Activated naive CD4-positive, alpha-beta T cell treated with Interleukin-2 at 50 U/mL for 16 hours (primary cell): ENCODE measurements around the gene STYX.
"Not testable (repeated sequence)": the region's sequence is repeated elsewhere in the genome, so short reads cannot be mapped to it uniquely, and the experiment has no call there.

Experiments
- DNase-seq: peaks from one replicate; pipeline ENCODE4 v3.0.0-alpha.2; 2020

STYX gene

DNA sequence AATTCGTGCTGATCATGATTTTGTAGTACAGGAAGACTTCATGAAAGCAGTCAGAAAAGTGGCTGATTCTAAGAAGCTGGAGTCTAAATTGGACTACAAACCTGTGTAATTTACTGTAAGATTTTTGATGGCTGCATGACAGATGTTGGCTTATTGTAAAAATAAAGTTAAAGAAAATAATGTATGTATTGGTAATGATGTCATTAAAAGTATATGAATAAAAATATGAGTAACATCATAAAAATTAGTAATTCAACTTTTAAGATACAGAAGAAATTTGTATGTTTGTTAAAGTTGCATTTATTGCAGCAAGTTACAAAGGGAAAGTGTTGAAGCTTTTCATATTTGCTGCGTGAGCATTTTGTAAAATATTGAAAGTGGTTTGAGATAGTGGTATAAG lies 2.5 kb upstream of the STYX start:
- not testable (repeated sequence) for DNase-seq

DNA sequence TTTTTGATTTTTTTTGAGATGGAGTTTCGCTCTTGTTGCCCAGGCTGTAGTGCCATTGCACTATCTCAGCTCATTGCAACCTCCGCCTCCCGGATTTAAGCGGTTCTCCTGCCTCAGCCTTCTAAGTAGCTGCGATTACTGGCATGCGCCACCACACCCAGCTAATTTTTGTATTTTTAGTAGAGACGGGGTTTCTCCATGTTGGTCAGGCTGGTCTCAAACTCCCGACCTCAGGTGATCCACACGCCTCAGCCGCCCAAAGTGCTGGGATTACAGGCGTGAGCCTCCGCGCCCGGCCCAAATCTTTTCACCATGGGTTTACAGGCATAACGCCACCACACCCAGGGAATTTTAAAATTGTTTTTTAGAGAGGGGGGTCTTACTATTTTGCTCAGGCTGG lies 931 bp upstream of the STYX start:
- not testable (repeated sequence) for DNase-seq

DNA sequence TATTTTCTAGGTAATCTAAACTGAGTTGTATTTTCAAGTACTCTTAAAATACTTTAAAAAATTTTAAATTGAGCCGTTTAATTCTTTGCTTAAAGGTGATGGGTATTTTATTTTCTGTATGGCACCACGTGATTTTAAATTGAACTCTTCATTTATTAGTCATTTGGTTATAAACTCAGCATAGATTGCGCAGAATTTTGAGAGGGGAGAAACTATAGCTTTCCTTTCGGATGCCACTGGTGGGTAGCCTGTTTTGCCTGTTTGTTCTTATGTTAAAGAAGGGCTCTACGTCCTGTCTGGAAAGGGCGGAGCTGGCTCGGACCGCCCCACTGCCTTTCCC lies 411 bp upstream of the STYX start:
- no peak for DNase-seq

DNA sequence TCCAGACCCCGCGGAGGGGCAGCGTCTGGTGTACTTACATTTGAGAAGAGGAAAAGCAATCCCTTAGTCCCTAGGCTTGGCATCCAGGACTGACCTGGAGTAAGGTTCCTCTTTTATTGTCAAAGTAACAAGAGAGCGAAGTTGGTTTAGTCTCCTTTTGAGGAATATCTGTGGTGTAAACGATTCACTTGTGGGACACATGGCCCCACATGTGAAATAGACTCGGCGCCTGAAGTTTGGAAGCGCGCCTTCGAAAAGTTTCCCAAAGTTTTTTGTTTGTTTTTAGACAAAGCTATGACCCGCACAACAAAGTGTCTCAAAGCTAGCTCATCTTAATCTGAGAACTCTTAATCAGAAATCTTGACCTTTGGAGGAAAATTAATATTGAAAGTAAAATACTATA lies 744 bp downstream of the STYX start:
- DNase-seq: no peak

DNA sequence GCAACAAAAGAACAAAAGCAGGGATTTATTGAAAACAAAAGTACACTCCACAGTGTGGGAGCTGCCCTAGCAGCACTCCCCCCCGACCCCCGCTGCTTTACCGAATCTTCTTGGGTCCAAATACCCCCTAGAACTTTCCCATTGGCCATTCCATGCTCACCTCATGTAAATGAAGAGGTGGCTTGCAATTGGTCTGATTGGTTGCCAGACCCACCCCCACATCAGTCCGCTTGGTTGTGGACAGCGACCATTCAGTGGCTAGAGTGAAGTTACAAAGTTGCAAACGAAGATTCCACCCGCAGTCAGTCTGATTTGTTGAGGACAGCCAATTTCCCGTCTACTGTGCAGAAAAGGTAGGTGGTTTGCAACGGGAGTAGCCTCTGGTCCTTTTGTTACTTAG lies 3.9 kb downstream of the STYX start:
- no peak for DNase-seq

DNA sequence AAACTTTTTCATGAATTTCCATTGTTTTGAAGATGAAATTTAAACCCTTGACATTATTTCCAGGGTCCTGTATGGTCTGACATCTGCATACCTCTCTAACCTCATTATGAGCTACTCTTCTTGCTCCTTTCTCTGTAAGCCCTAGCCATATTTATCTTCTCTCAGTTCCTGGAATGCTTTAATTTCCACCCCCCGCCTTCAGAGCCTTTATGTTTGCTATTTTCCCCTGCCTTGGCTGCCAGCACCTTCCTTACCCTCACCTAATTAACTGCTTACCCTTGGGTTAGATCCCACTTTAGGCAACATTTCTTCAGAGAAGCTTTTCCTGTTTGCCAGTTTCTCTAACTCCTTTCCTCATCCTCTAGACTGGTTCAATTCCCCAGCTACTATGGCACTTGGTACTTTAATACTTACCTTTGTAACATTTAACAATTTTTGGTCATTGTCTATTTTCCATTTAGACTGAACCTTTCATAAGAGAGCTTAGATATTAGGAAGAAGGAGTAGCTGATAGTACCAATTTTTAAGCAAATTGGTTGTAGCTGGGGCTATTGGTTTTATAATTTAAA lies 6.0 kb downstream of the STYX start:
- no peak for DNase-seq

DNA sequence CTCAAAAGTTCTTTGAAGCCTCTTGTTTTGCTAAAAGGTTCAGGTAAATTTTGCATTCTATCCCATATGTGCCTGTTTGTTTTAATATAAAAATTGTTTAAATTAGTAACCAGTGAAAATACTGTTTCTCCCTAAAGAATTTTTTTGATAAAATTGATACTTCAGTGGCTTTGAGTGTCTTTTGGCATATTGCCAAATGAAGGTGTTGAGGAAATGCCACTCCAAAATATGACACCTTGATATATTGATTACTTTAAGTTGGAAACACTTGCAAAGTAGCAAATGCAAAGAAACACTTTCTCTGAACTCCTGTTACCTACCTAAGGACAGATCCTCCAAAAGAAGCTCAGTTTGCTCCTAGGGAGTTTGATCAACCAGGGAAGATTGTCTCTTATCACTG lies 8.4 kb downstream of the STYX start:
- DNase-seq: no peak

DNA sequence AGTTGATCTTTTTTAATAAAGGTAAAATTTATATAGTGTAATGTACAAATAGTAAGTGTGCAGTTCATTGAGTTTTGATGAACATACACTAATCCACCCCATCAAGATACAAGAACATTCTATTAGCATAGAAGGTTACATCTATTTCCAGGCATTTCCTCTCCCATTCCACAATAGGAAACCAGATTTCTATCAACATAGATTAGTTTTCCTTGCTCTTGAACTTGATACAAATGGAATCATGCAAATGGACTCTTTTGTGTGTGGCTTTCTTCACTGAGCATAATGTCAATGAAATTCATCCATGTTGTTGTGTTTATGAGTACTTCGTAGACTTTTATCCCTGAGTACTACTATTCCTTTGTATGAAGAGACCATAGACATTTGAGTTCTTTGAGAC lies 10.8 kb downstream of the STYX start:
- no peak for DNase-seq

DNA sequence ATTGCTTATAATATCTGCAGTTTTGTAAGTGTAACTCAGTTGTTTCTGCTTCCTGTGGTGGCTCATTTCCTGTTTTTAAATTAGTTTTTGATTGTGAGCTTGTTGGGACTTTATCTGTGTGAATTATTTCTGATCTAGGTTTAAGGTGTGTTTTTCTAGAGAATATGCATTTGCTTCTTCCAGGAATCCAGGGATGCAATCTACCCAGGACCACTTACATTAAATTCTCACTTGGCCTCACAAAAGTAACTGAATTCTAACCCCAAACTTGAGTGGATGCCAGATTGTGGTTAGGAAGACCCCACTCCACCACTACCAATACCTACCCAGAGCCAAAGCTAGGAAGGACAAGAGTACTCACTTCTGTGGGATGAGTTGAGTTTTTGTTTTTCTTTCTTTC lies 11.9 kb downstream of the STYX start:
- DNase-seq: no peak

DNA sequence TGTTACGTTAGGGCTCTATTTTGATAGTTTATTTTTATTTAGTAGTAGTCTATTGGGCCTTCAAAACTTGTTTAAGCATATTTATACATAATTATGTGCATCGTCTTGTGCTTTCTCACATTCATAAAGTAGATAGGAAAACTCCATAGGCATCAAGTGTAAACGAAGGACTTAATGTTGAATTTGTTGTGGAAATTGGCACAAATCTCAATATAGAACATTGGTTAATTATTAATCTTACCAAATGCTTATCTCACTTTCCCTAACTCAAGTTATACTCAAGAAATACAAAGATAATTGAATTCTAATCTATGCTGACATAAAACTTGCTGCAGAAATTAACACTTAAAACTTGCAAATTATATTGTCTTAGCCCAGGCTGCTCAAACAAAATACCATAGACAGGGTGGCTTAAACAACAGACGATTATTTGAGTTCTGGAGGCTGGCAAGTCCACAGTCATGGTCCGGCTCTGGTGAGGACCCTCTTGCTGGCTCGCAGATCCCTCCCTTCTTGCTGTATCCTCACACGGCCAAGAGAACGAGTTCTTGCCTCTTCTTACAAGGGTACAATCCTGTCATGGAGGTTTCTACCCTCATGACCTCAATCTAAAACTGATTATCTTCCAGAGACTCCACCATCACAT lies 18.8 kb downstream of the STYX start:
- DNase-seq: no peak

DNA sequence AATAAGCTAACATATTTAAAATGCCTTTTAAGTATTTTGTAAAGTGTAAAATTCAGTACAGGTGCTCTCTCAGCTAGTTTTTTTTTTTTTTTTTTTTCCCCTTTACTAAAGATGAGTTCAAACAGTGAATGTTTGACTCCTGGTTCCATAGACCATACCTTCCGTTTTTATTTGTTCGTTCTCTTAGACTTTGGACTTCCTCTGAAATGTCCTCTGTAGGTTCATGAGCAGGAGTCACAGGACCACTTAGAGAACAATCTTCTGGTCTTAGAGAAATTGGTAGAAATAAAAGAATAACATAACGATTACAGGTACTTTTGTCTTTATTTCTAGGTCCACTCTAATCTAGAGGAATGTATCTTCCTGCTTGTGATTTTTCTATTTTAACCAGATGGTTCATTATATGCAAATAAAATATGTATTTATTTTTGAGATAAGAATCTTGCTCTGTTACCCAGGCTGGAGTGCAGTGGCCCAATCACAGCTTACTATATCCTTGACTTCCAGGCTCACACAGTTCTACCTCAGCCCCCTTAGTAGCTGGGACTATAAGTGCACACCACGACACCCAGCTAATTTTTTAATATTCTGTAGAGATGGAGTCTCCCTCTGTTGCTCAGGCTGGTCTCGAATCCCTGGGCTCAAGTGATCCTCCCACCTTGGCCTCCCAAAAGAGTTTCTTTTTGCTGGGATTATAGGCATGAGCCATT lies 25.8 kb downstream of the STYX start:
- no peak for DNase-seq

DNA sequence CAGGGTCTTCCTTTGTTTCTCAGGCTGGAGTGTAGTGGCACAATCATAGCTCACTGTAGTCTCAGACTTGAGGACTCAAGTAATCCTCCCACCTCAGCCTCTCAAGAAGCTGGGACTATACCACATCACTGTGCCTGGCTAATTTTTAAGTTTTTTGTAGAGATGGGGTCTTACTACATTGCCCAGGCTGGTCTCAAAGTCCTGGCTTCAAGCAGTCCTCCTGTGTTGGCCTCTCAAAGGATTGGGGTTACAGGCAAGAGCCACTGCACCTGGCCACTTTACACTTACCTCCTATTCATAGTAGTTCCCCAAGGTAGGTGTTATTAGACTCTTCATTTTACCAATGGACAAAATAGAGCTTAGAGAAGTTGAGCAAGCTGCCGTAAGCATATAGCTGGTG lies 29.2 kb downstream of the STYX start:
- no peak for DNase-seq

DNA sequence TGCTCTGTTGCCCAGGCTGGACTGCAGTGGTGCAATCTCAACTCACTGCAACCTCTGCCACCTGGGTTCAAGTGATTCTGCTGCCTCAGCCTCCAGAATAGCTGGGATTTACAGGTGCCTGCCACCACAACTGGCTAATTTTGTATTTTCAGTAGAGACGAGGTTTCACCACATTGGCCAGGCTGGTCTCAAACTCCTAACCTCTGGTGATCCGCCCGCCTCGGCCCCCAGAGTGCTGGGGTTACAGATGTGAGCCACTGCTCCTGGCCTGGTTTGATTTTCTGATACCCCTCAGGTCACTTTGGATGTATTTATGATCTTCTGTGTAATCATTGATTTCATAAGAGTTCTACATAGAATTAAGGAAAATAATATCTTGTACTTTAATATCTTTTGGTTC lies 33.0 kb downstream of the STYX start:
- not testable (repeated sequence) for DNase-seq

DNA sequence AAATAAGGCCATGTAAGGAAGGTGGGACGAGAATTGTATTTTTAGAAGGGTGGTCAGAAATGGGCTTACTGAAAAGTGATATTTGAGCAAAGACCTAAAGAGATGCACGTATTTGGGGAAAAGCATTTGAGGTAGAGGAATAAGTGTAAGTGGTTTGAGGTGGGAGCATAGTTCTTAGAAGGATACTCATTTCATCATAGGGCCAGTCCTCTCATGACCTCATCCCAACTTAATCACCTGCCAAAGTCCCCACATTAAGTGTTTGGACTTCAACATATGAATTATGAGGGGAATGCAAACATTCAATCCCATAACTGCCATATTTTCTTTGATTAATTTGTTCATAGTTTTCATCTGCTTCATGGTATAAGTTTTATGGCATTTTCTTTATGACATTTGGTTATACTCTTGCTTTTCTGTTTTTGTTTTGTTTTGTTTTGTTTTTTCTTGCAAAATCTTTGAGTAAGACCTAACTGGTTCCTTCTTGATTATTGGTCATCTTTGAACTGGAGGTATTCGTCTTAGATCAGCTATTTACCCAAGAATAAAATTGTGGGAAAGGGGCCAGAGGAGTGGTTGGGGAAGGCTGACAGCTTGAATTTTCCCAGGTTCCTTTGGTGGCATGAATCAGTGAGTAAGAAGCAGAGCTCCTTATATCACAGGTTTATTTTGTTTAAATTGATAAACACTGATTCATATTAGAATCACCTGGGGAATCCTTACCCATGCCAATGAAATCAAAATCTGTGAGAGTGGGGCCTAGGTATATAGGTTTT lies 37.3 kb downstream of the STYX start:
- no peak for DNase-seq

DNA sequence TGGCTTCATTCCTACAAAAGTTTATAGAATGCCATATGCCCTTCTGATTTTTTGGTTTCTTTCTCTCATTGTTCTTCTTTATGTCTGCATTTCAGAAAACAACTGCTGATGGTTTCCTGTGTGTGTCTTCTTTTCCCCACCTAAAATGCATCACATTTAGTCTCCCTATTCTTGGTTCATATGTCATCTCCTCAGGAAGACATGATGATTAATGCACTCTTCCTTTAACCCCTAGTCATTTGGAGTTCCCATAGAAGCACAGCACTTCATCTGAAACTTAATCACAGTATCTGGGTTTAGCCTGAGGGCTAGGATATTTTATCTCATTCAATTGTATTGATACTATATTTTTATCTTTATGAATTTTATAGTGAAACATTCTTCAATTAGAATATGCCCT lies 39.9 kb downstream of the STYX start:
- no peak for DNase-seq

DNA sequence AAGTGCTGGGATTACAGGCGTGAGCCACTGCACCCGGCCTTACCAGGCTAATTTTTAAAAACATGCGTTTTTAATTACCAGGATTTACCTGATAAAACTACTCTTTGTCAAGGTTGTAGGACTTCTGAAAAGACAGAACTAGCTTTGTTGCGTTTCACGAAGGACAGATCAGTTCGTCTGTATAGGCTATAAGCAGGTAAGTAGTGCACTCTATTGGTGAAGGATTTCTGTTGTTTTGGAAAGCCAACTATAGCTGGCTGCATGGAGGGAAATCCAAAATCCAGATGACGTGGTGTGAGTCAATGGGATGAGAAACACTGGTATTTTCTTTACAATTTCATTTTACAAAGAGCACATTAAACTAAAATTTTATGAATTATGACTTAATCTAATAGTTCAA lies 46.9 kb downstream of the STYX start:
- DNase-seq: no peak

DNA sequence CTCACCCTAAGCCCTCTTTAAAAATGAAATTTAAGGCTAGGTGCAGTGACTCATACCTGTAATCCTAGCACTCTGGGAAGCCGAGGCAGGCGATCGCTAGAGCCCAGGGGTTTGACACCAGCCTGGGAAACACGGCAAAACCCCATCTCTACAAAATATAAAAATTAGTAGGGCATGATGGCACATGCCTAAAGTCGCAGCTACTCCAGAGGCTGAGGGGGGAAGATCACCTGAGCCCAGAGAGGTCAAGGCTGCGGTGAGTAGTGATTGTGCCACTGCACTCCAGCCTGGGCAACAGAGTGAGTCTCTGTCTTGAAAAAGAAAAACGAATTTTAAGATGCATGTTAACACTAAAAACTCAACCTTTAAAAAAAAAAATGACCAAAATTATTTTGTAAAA lies 48.7 kb downstream of the STYX start:
- DNase-seq: no peak

DNA sequence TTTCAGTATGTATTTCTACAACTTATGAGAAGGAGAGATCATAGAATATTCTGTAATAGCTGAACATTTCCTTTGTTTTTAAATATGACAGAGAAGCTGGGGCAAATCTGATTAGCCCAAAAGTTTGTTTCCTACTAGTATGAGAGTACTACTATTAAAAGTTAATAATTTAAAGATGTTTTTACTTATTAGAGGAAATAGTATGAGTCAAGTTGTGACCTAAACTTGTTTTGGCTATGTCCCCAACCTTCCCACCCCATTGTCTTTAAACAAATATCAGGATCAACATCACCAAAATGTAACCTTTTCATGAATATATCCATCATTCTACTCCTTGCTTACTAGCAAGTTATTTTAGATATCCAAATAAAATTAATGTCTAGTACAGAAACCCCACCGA lies 50.9 kb downstream of the STYX start:
- no peak for DNase-seq

DNA sequence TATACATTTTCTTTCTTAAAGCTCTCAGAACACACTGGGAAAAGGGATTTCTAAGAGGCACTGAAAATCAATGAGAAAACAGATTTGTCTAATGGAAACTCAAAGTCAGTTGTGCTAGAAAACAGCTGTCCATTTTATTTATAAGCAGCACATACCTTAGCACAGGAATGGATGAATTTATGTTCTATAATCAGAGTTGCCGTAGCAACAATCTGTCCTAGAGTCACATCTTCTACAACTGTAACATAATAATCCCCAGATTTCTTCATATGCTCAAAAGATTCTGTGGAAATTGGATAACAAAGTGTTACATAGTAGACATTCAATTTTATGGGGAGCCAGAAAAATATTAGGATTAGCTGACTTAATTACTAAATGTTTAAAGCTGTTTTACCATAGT lies 51.7 kb downstream of the STYX start:
- no peak for DNase-seq

DNA sequence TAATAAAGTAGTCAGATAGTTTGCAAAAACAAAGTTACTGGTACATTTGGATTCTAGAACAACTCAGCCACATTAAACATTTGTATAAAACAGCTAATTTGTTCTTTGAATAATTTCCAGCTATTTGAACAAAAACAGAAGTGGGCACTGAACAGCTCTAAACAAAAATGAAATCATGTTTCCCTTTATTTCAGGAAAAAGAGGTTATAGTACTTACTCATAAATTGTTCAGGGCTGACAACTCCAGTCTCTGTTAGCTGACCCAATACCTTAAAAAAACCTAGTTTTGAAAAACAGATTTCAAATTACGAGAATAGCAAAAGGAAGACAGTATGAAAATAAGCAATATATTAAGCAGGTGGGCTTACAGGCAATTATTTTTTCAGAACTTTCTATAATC lies 53.2 kb downstream of the STYX start:
- DNase-seq: no peak

DNA sequence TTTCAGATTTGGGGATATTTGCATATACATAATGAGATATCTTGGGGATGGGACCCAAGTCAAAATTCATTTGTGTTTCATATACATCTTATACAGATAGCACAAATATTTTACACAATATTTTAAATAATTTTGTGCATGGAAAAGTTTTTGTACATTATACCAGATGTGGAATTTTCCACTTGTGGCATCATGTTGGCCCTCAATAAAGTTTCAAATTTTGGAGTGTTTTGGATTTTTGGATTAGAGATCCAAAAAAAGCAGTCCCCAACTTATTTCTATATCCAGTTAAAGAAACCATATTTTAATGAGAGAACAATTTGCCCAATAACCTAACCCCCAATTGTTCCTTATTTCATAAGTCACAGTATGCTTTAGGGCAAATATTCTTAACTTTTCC lies 56.9 kb downstream of the STYX start:
- DNase-seq: no peak

DNA sequence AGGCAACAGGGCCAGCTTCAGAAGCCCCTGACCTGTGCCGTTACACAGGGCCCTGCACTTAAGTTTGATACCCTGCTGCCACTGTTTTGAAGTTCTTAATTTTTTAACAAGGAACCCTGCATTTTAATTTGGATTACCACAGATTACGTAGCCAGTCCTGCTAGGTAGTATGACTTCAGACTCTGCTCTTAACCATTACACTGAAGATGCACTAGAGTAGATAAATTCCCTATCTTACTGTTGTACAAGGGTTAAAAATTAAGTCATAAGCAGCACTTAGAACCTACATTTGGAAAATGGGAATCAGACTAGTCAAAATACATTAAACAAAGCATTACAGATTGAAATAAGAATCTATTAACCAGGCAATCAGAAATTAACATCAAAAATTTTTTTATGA lies 59.2 kb downstream of the STYX start:
- no peak for DNase-seq

DNA sequence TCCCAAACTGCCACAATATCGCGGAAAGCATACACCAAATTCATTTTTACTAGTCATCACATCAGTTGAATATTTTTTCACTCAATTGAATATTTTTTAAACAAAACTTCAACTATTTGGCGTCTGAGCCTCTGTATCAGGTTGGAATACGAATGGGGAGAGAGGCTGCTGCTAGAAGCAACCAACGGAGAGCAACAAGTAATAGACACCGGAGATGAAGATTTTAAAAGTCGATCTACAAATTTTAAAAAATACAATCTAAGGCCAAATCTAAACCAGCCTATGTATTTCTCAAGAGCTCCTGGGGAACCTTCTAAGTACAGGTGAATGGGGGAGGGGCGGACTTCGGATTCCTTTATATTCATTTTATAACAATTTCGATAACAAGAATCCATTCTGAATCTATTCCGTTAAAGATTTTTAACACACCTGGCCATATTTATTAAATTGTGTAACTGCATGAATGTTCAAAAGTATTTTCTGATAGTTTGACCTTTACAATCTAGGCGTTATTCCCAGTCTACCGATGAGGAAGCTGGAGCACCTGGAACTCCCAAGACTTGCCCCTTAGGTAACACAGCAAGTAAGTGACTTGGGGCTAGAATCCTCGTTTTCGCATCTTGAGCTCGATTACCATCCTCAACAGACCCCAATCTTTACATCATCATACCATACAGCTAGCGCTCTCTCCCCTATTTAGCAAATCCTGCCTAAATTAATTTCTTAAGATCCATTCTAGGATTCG lies 60.2 kb downstream of the STYX start:
- DNase-seq: no peak
